Nephron progenitor cell (in vitro differentiated cells): Measurements from ENCODE around the gene SLC35F3.

Experiments
- DNase-seq: peaks from one replicate; pipeline ENCODE4 v3.0.0; 2021
- H3K27ac Mint-ChIP-seq: 2 replicates; pipeline ENCODE4 v1.8.0; 2021; ENCODE audit warnings: mild to moderate bottlenecking, moderate library complexity, mixed read lengths
- H3K27me3 Mint-ChIP-seq: 2 replicates; pipeline ENCODE4 v1.8.0; 2021; ENCODE audit warnings: mild to moderate bottlenecking, low read depth, mixed read lengths; ENCODE audit not compliant: poor library complexity
- H3K36me3 Mint-ChIP-seq: 2 replicates; pipeline ENCODE4 v1.8.0; 2021; ENCODE audit warnings: low read depth, mixed read lengths
- H3K4me1 Mint-ChIP-seq: 2 replicates; pipeline ENCODE4 v1.8.0; 2021; ENCODE audit warnings: mixed read lengths
- H3K4me3 Mint-ChIP-seq: 2 replicates; pipeline ENCODE4 v1.8.0; 2021; ENCODE audit warnings: mild to moderate bottlenecking, moderate library complexity, mixed read lengths
- H3K9me3 Mint-ChIP-seq: 2 replicates; pipeline ENCODE4 v1.8.0; 2021; ENCODE audit warnings: mild to moderate bottlenecking, moderate library complexity, mixed read lengths
- CTCF ChIP-seq: fragments of 200-600 bp; sonication (generic); IDR thresholded peaks from 2 replicates; pipeline ENCODE4 v1.5.0; 2021; ENCODE audit warnings: antibody characterized with exemption

Gene SLC35F3

GRCh38 chr1:234102583-234102982 lies 198.1 kb downstream of the SLC35F3 start:
- peaks cover 16% of the 10 kb centered on the region for H3K4me1 Mint-ChIP-seq
- peaks cover 13% of the 10 kb centered on the region for H3K27me3 Mint-ChIP-seq
- no peak overlapping the region for H3K27ac Mint-ChIP-seq
- no peaks in the 10 kb centered on the region for H3K9me3 Mint-ChIP-seq
- no peaks in the 10 kb centered on the region for H3K36me3 Mint-ChIP-seq
- TF ChIP-seq CTCF, result no peak
- no peak overlapping the region for H3K4me3 Mint-ChIP-seq
- DNase-seq, result no peak

- Mint-ChIP-seq H3K4me1 (peaks cover 16% of the 10 kb centered on the region), H3K9me3 (no peaks in the 10 kb centered on the region), H3K36me3 (no peaks in the 10 kb centered on the region), H3K27me3 (peaks cover 13% of the 10 kb centered on the region), H3K4me3 (no peak overlapping the region), H3K27ac (no peak overlapping the region)
- DNase-seq, result no peak
- TF ChIP-seq CTCF, result no peak
Measured at GRCh38 chr1:234103198-234103597, 198.7 kb downstream of the SLC35F3 start.

- Mint-ChIP-seq H3K27ac (no peak overlapping the region), H3K4me1 (peaks cover 16% of the 10 kb centered on the region), H3K9me3 (no peaks in the 10 kb centered on the region), H3K4me3 (no peak overlapping the region), H3K36me3 (no peaks in the 10 kb centered on the region), H3K27me3 (peaks cover 21% of the 10 kb centered on the region)
- no peak for DNase-seq
- TF ChIP-seq CTCF, result no peak
Measured at GRCh38 chr1:234106032-234106431, 201.6 kb downstream of the SLC35F3 start.

GRCh38 chr1:234107416-234108021 lies 203.0 kb downstream of the SLC35F3 start:
- Mint-ChIP-seq H3K27ac (no peak overlapping the region), H3K4me1 (peaks cover 4% of the 10 kb centered on the region), H3K9me3 (no peaks in the 10 kb centered on the region), H3K36me3 (no peaks in the 10 kb centered on the region), H3K4me3 (no peak overlapping the region), H3K27me3 (peaks cover 13% of the 10 kb centered on the region)
- DNase-seq, result no peak
- no peak for TF ChIP-seq CTCF

GRCh38 chr1:234108921-234109320 lies 204.4 kb downstream of the SLC35F3 start:
- H3K27me3 Mint-ChIP-seq, result peaks cover 12% of the 10 kb centered on the region

More at GRCh38 chr1:234108921-234109320, 204.4 kb downstream of the SLC35F3 start:
- Mint-ChIP-seq H3K36me3 (no peaks in the 10 kb centered on the region), H3K4me1 (no peaks in the 10 kb centered on the region), H3K9me3 (no peaks in the 10 kb centered on the region), H3K27ac (no peak overlapping the region), H3K4me3 (no peak overlapping the region)
- DNase-seq, result no peak
- TF ChIP-seq CTCF, result no peak
